Upper lobe of right lung (tissue), 1 donor: ENCODE measurements around the gene LDB2. TPM values are rescaled to one million over a fixed set of nuclear protein-coding genes. Genes with fewer than 3 reads are reported as not detected.

Source experiments
- ATAC-seq: fragments of 200-7000 bp; cut with Tn5 transposase; one replicate; pipeline ENCODE4 v1.9.1; 2020; ENCODE audit warnings: mild to moderate bottlenecking, moderate library complexity
- DNase-seq: peaks from one replicate; pipeline ENCODE4 v3.0.0-alpha.2; 2020
- H3K27ac ChIP-seq: fragments of 200-600 bp; one replicate; pipeline ENCODE4 v1.8.0; 2022
- H3K27me3 ChIP-seq: fragments of 200-600 bp; one replicate; pipeline ENCODE4 v1.8.0; 2022; ENCODE audit warnings: mild to moderate bottlenecking
- H3K36me3 ChIP-seq: fragments of 200-600 bp; one replicate; pipeline ENCODE4 v1.8.0; 2022
- H3K4me1 ChIP-seq: fragments of 200-600 bp; one replicate; pipeline ENCODE4 v1.8.0; 2022
- H3K4me3 ChIP-seq: fragments of 200-600 bp; one replicate; pipeline ENCODE4 v1.8.0; 2022; ENCODE audit warnings: mild to moderate bottlenecking
- H3K9me3 ChIP-seq: fragments of 200-600 bp; one replicate; pipeline ENCODE4 v1.8.0; 2022
- intact Hi-C: fragments of 100-400 bp; cut with DNase I; formaldehyde crosslinking; loops from one replicate; pipeline ENCODE4 v1.11.0; 2022
- total RNA-seq: library from RNA; stranded (reverse); fragmentation: NEBNext Ultra II Directional; extraction: Animal tissue kit (Norgen Biotek cat#: 25700); gene quantifications from one replicate; pipeline ENCODE4 v1.2.1, GENCODE V29; 2021
- TF ChIP-seq, protein P1 (sequence below): fragments of 200-600 bp; IDR thresholded peaks from one replicate; pipeline ENCODE4 v1.8.0; 2022; ENCODE audit warnings: antibody characterized with exemption
- donor health status: DM: no; HTN: yes; CAD: no; lungs with severe emphysema.

Gene LDB2
- total RNA-seq, 1 donor from 2014 or later = 139 TPM

DNA sequence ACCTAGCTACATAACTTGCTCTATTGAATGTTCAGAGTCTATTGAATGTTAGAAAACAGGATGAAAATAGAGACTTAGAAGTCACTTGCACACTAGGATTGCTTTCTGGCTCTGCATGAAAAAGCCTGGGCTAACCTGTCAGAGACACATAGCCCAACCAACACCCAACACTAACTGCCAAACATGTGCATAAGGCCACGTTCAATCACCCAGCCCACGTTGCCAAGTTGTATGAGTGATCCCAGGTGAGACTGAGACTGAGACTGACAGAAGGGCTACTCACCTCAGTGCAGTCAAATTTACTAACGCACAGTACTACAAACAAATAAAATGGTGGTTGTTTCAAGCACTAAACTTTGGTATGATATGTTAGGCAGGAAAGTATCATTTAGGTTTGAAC, 61.0 kb downstream of the LDB2 start:
- TF ChIP-seq, protein P1, sequence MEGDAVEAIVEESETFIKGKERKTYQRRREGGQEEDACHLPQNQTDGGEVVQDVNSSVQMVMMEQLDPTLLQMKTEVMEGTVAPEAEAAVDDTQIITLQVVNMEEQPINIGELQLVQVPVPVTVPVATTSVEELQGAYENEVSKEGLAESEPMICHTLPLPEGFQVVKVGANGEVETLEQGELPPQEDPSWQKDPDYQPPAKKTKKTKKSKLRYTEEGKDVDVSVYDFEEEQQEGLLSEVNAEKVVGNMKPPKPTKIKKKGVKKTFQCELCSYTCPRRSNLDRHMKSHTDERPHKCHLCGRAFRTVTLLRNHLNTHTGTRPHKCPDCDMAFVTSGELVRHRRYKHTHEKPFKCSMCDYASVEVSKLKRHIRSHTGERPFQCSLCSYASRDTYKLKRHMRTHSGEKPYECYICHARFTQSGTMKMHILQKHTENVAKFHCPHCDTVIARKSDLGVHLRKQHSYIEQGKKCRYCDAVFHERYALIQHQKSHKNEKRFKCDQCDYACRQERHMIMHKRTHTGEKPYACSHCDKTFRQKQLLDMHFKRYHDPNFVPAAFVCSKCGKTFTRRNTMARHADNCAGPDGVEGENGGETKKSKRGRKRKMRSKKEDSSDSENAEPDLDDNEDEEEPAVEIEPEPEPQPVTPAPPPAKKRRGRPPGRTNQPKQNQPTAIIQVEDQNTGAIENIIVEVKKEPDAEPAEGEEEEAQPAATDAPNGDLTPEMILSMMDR = no peak
- intact Hi-C loops = no loop called here
- no peak for DNase-seq
- Histone ChIP-seq H3K4me3 (no peak overlapping the region), H3K27me3 (no peaks in the 10 kb centered on the region), H3K27ac (no peak overlapping the region), H3K36me3 (no peaks in the 10 kb centered on the region), H3K4me1 (no peaks in the 10 kb centered on the region), H3K9me3 (no peaks in the 10 kb centered on the region)
- no peak for ATAC-seq

DNA sequence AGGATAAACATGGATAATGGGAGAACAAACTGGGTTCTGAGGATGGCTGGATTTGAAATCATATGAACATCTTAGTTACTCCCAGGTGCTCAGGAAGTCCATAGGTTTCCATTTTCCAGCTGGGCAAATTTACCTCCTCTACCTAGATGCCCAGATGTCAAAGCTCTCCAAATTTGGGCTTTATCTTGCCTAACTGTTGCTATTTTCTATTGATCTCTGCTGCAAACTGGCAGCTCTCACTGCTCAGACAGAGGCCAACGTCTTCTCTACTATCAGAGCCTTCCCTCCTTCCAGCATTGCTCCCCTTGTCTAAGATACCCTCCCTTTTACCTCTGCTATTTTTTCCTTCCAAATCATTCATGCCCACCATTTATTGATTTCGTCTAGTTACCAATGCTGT, 62.1 kb downstream of the LDB2 start:
- no peak for DNase-seq
- Histone ChIP-seq H3K27ac (no peak overlapping the region), H3K4me3 (no peak overlapping the region), H3K27me3 (no peaks in the 10 kb centered on the region), H3K36me3 (no peaks in the 10 kb centered on the region), H3K9me3 (no peaks in the 10 kb centered on the region), H3K4me1 (no peaks in the 10 kb centered on the region)
- intact Hi-C loops = no loop called here
- no peak for ATAC-seq
- TF ChIP-seq, protein P1 = no peak

DNA sequence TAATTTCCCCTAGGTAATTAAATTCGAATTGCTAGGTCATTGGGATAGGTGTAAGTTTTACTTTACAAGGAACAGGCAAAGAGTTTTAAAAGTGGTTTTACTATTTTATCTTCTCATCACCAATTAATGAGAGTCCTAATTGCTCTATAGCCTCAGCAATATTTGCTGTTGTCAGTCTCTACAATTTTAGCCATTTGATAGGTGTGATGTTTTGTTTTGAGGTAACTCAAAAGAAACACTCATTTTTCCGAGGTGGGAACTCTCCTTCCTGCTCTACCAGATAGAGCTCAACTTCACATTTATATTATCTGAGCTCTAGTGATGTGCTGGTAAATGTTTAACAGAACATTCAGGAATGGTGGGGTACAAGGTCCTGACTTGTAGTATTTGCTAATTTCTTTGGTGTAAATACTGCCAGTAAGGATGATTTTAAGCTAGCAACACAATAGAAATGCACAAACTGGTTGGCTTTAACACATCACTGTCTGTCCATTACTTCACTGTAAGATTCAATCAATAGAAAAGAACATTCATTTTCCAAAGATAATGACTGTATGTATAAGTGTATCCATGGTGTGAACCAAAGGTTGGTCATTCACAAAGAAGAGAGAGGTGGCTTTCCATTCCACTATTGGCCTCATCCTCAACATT, 62.7 kb downstream of the LDB2 start:
- no peak overlapping the region for H3K27ac ChIP-seq
- TF ChIP-seq, protein P1 = no peak

DNA sequence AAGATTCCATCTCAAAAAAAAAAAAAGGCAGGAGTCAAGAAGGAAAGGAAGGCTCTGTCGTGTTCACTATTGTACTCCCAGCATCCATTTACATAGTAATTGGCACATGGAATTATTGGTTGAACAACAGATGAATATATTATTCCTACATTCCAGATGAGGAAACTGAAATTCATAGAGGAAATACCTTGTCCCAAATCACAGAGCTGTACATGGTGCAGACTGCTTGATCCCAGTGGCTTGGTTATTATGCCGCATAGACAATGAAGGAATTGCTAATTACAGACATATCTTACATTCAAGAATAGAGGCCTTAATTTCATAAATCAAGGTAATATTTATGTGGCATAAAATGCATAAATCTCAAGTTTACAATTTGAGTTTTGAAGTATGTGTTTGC, 63.6 kb downstream of the LDB2 start:
- ATAC-seq = no peak
- no peaks in the 10 kb centered on the region for H3K36me3 ChIP-seq
- intact Hi-C loops = no loop called here
- TF ChIP-seq, protein P1 = no peak
- H3K9me3 ChIP-seq = no peaks in the 10 kb centered on the region
- no peak overlapping the region for H3K4me3 ChIP-seq
- DNase-seq = no peak
- no peaks in the 10 kb centered on the region for H3K4me1 ChIP-seq
- no peaks in the 10 kb centered on the region for H3K27me3 ChIP-seq
- H3K27ac ChIP-seq = no peak overlapping the region

More for the DNA sequence above, 62.7 kb downstream of the LDB2 start:
- H3K36me3 ChIP-seq = no peaks in the 10 kb centered on the region
- no peak for ATAC-seq
- intact Hi-C loops = no loop called here
- H3K4me3 ChIP-seq = no peak overlapping the region
- no peaks in the 10 kb centered on the region for H3K27me3 ChIP-seq
- no peak for DNase-seq
- H3K4me1 ChIP-seq = no peaks in the 10 kb centered on the region
- no peaks in the 10 kb centered on the region for H3K9me3 ChIP-seq

DNA sequence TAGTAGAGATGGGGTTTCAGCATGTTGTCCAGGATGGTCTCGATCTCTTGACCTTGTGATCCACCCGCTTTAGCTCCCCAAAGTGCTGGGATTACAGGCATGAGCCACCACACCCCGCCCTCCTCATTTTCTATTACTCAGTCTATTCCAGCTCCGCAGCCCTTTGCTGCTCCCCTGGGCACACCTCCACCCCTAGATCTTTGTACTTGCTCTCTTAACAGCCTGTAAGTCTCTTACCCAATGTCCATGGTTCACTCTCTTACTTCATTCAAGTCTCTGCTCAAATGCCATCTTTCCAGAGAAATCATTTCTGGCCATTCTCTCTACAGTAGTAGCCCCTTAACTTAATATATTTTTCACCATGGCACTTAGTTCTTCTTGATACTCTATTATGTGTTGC, 64.7 kb downstream of the LDB2 start:
- ATAC-seq (no peak), DNase-seq (no peak)
- TF ChIP-seq, protein P1 = no peak
- H3K27me3 ChIP-seq = no peaks in the 10 kb centered on the region
- no peak overlapping the region for H3K27ac ChIP-seq
- H3K4me1 ChIP-seq = no peaks in the 10 kb centered on the region
- no peaks in the 10 kb centered on the region for H3K9me3 ChIP-seq
- H3K4me3 ChIP-seq = no peak overlapping the region
- intact Hi-C loops = no loop called here
- H3K36me3 ChIP-seq = no peaks in the 10 kb centered on the region

DNA sequence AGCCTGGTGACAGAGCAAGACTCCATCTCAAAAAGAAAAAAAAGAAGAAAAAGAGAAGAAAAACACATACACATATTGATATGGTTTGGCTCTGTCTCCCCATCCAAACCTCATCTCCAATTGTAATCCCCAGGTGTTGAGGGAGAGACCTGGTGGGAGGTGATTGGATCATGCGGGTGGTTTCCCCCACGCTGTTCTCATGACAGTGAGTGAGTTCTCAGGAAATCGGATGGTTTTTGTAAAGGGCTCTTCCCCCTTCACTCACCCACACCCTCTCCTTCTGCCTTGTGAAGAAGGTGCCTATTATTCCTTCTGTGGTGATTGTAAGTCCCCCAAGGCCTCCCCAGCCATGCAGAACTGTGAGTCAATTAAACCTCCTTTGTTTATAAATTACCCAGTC, 68.4 kb downstream of the LDB2 start:
- Histone ChIP-seq H3K4me1 (no peaks in the 10 kb centered on the region), H3K4me3 (no peak overlapping the region), H3K27me3 (no peaks in the 10 kb centered on the region), H3K9me3 (no peaks in the 10 kb centered on the region), H3K27ac (no peak overlapping the region), H3K36me3 (no peaks in the 10 kb centered on the region)
- intact Hi-C loops = no loop called here
- no peak for DNase-seq
- ATAC-seq = no peak
- TF ChIP-seq, protein P1 = no peak
